H9 (cell line): ENCODE data around the gene PDE3B. TPM values are rescaled to one million over a fixed set of nuclear protein-coding genes. Genes with fewer than 3 reads are reported as not detected.

Source experiments
- DNase-seq: peaks from one replicate; pipeline ENCODE4 v3.0.0-alpha.2; 2017
- H2AFZ ChIP-seq: one replicate; pipeline ENCODE4 v1.6.1; 2013; ENCODE audit warnings: mild to moderate bottlenecking, low read length, control low read depth, moderate library complexity
- H2AK5ac ChIP-seq: 2 replicates; pipeline ENCODE4 v1.6.1; 2013; ENCODE audit warnings: low read length, control low read depth, mixed read lengths; ENCODE audit not compliant: insufficient read length
- H2BK120ac ChIP-seq: one replicate; pipeline ENCODE4 v1.6.1; 2013; ENCODE audit warnings: low read depth, mild to moderate bottlenecking, low read length, control low read depth, inconsistent platforms; ENCODE audit not compliant: poor library complexity, severe bottlenecking
- H2BK12ac ChIP-seq: 2 replicates; pipeline ENCODE4 v1.6.1; 2013; ENCODE audit warnings: low read length, control low read depth, mixed read lengths, low read depth; ENCODE audit not compliant: insufficient read length
- H2BK15ac ChIP-seq: 2 replicates; pipeline ENCODE4 v1.6.1; 2013; ENCODE audit warnings: low read depth, low read length, control low read depth
- H2BK20ac ChIP-seq: one replicate; pipeline ENCODE4 v1.6.1; 2013; ENCODE audit warnings: low read depth, mild to moderate bottlenecking, low read length, control low read depth, inconsistent platforms; ENCODE audit not compliant: poor library complexity, severe bottlenecking
- H2BK5ac ChIP-seq: 2 replicates; pipeline ENCODE4 v1.6.1; 2013; ENCODE audit warnings: low read length, control low read depth, mixed read lengths; ENCODE audit not compliant: insufficient read length
- H3K14ac ChIP-seq: 2 replicates; pipeline ENCODE4 v1.6.1; 2013; ENCODE audit warnings: low read length, control low read depth; ENCODE audit not compliant: insufficient read depth
- H3K18ac ChIP-seq: 2 replicates; pipeline ENCODE4 v1.6.1; 2013; ENCODE audit warnings: low read depth, mild to moderate bottlenecking, mixed read lengths, low read length, control low read depth; ENCODE audit not compliant: insufficient read length
- H3K23ac ChIP-seq: 2 replicates; pipeline ENCODE4 v1.6.1; 2013; ENCODE audit warnings: low read length, control low read depth, mixed read lengths, low read depth; ENCODE audit not compliant: insufficient read length
- H3K23me2 ChIP-seq: 2 replicates; pipeline ENCODE4 v1.6.1; 2013; ENCODE audit warnings: low read depth, mild to moderate bottlenecking, mixed read lengths, low read length, control low read depth; ENCODE audit not compliant: insufficient read length, poor library complexity, severe bottlenecking
- H3K27ac ChIP-seq: 2 replicates; pipeline ENCODE4 v1.5.1; 2013; ENCODE audit warnings: low read length, control low read depth, mixed read lengths, low read depth; ENCODE audit not compliant: insufficient read length
- H3K27me3 ChIP-seq: 2 replicates; pipeline ENCODE4 v1.6.1; 2013; ENCODE audit warnings: low read length, control low read depth, inconsistent platforms; ENCODE audit not compliant: insufficient read depth
- H3K4ac ChIP-seq: 2 replicates; pipeline ENCODE4 v1.6.1; 2013; ENCODE audit warnings: low read depth, mild to moderate bottlenecking, control low read depth, inconsistent platforms, low read length, moderate library complexity
- H3K4me1 ChIP-seq: 2 replicates; pipeline ENCODE4 v1.6.1; 2013; ENCODE audit warnings: low read length, control low read depth, inconsistent platforms; ENCODE audit not compliant: insufficient read depth
- H3K4me2 ChIP-seq: 2 replicates; pipeline ENCODE4 v1.6.1; 2013; ENCODE audit warnings: low read length, control low read depth, mixed read lengths; ENCODE audit not compliant: insufficient read length, insufficient read depth
- H3K56ac ChIP-seq: 2 replicates; pipeline ENCODE4 v1.6.1; 2013; ENCODE audit warnings: low read depth, mild to moderate bottlenecking, mixed read lengths, low read length, control low read depth; ENCODE audit not compliant: insufficient read length
- H3K79me1 ChIP-seq: 2 replicates; pipeline ENCODE4 v1.6.1; 2013; ENCODE audit warnings: low read depth, mild to moderate bottlenecking, moderate library complexity, low read length, control low read depth, inconsistent platforms; ENCODE audit not compliant: insufficient read depth, poor library complexity, severe bottlenecking
- H3K79me2 ChIP-seq: 2 replicates; pipeline ENCODE4 v1.6.1; 2013; ENCODE audit warnings: low read length, control low read depth, inconsistent platforms; ENCODE audit not compliant: insufficient read depth
- H3K9ac ChIP-seq: 2 replicates; pipeline ENCODE4 v1.6.1; 2013; ENCODE audit warnings: low read length, control low read depth, mixed read lengths; ENCODE audit not compliant: insufficient read length; ENCODE audit errors: extremely low read depth
- H3K9me3 ChIP-seq: one replicate; pipeline ENCODE4 v1.6.1; 2013; ENCODE audit warnings: low read depth, low read length, inconsistent platforms; ENCODE audit not compliant: control insufficient read depth
- H3T11ph ChIP-seq: one replicate; pipeline ENCODE4 v1.6.1; 2013; ENCODE audit warnings: mild to moderate bottlenecking, low read length, control low read depth, inconsistent platforms
- H4K20me1 ChIP-seq: one replicate; pipeline ENCODE4 v1.6.1; 2013; ENCODE audit not compliant: control insufficient read depth, insufficient read length, insufficient read depth
- H4K5ac ChIP-seq: 2 replicates; pipeline ENCODE4 v1.6.1; 2013; ENCODE audit warnings: low read depth, mild to moderate bottlenecking, mixed read lengths, low read length, control low read depth; ENCODE audit not compliant: insufficient read length
- H4K8ac ChIP-seq: replicated peaks from 2 replicates; pipeline ENCODE4 v1.6.1; 2013; ENCODE audit warnings: low read length, control low read depth, mixed read lengths, low read depth; ENCODE audit not compliant: insufficient read length
- H4K91ac ChIP-seq: 2 replicates; pipeline ENCODE4 v1.6.1; 2013; ENCODE audit warnings: low read depth, mild to moderate bottlenecking, moderate library complexity, mixed read lengths, low read length, control low read depth; ENCODE audit not compliant: insufficient read length
- H3K27ac Mint-ChIP-seq, 3 experiments: 2 replicates in 2 of 3; 3 replicates in 1 of 3; pipeline ENCODE4 v1.8.0; 2020 to 2021; ENCODE audit warnings: mixed read lengths in 3 of 3, mild to moderate bottlenecking in 1 of 3, moderate library complexity in 1 of 3
- H3K27me3 Mint-ChIP-seq: 2 replicates; pipeline ENCODE4 v1.8.0; 2021; ENCODE audit warnings: low read depth, mild to moderate bottlenecking, moderate library complexity, mixed read lengths
- H3K36me3 Mint-ChIP-seq, 3 experiments: 2 replicates in 2 of 3; 3 replicates in 1 of 3; pipeline ENCODE4 v1.8.0; 2020 to 2021; ENCODE audit warnings: low read depth in 3 of 3, mixed read lengths in 3 of 3; ENCODE audit not compliant: insufficient read depth in 1 of 3
- H3K4me1 Mint-ChIP-seq, 2 experiments: 2 replicates each; pipeline ENCODE4 v1.8.0; 2020; ENCODE audit warnings: mixed read lengths in 2 of 2
- H3K4me3 Mint-ChIP-seq, 2 experiments: 2 replicates in 1 of 2; 3 replicates in 1 of 2; pipeline ENCODE4 v1.8.0; 2020 to 2021; ENCODE audit warnings: mild to moderate bottlenecking in 2 of 2, mixed read lengths in 2 of 2, moderate library complexity in 1 of 2
- H3K9me3 Mint-ChIP-seq, 2 experiments: 2 replicates in 1 of 2; 3 replicates in 1 of 2; pipeline ENCODE4 v1.8.0; 2020; ENCODE audit warnings: mild to moderate bottlenecking in 2 of 2, mixed read lengths in 2 of 2, moderate library complexity in 1 of 2
- CTCF ChIP-seq: fragments of 200-600 bp; sonication (generic); conservative IDR thresholded peaks from 3 replicates; pipeline ENCODE4 v1.8.0; 2021; ENCODE audit warnings: antibody characterized with exemption, mild to moderate bottlenecking
- WGBS: extraction: QIAGEN DNeasy Blood & Tissue Kit; methylation state at CpG from one replicate; pipeline ENCODE4 v1.1.7; 2013; ENCODE audit warnings: missing lambda C conversion rate, low lambda C conversion rate, mixed read lengths; ENCODE audit not compliant: insufficient read length; ENCODE audit errors: extremely low coverage; 5-methylcytosine and 5-hydroxymethylcytosine counted together
- total RNA-seq: library from RNA; stranded (reverse); gene quantifications from 2 replicates; pipeline ENCODE4 v1.2.1, GENCODE V29; 2021

Gene PDE3B
- total RNA-seq, 1 experiment from 2014 or later, result 6.6 TPM

- Histone ChIP-seq H3K4ac (no peak overlapping the region), H2BK12ac (no peak overlapping the region), H4K20me1 (no peaks in the 10 kb centered on the region), H4K8ac (no peak overlapping the region), H4K5ac (no peak overlapping the region), H2AFZ (no peak overlapping the region), H3K4me2 (no peak overlapping the region), H2BK20ac (no peak overlapping the region), H4K91ac (no peak overlapping the region), H3K14ac (no peak overlapping the region), H3K4me1 (0 out of 2 replicates have a peak, but pooled peaks cover 2% of the 10 kb centered on the region), H3K27me3 (no peaks in the 10 kb centered on the region), H3K9ac (no peak overlapping the region), H3K9me3 (no peaks in the 10 kb centered on the region), H3K79me2 (no peaks in the 10 kb centered on the region), H2BK120ac (no peak overlapping the region), H3K27ac (no peak overlapping the region), H2AK5ac (no peak overlapping the region), H3K18ac (no peak overlapping the region), H3T11ph (no peak overlapping the region), H2BK5ac (no peak overlapping the region), H3K79me1 (no peaks in the 10 kb centered on the region), H2BK15ac (no peak overlapping the region), H3K56ac (no peak overlapping the region), H3K23ac (no peak overlapping the region), H3K23me2 (no peaks in the 10 kb centered on the region)
- Mint-ChIP-seq H3K9me3 (peaks cover 0 to 2% of the 10 kb centered on the region in 2 experiments; a peak in 1 of 5 replicates), H3K4me3 (no peak overlapping the region), H3K27ac (no peak overlapping the region), H3K36me3 (no peaks in the 10 kb centered on the region; a peak in 1 of 7 replicates), H3K4me1 (peaks cover 7 to 8% of the 10 kb centered on the region in 2 experiments; a peak in 2 of 4 replicates), H3K27me3 (no peaks in the 10 kb centered on the region)
- TF ChIP-seq CTCF, result no peak
- DNase-seq, result no peak
- no CpG with 5 or more reads among the region's 4 CpGs for WGBS
These were observed 29.8 kb downstream of the PDE3B start for GRCh38 chr11:14673421-14673820.
